HG02943 (cell line): ENCODE measurements around the gene GFRA3.
"Not testable (repeated sequence)": the region's sequence is repeated elsewhere in the genome, so short reads cannot be mapped to it uniquely, and the experiment has no call there.

Experiments
- ATAC-seq: cut with Tn5 transposase; IDR thresholded peaks from one replicate; pipeline ENCODE4 v1.9.1; 2021; ENCODE audit warnings: mild to moderate bottlenecking, low read depth, moderate library complexity; ENCODE audit not compliant: unreplicated experiment

Gene GFRA3

DNA sequence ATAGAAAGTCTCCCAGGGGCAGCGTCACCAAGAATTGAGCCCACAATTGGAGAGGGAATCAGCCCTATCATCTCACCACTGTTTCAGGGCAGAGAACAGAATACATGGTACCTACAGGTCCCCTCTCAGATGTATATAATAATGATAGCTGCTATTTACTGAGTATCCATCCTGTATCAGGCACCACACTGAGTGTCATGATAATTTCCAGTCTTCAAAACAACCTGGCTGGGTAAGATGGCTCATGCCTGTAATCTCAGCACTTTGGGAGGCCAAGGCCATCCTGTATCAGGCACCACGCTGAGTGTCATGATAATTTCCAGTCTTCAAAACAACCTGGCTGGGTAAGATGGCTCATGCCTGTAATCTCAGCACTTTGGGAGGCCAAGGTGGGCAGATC, 26.6 kb downstream of the GFRA3 start:
- ATAC-seq, result not testable (repeated sequence)

DNA sequence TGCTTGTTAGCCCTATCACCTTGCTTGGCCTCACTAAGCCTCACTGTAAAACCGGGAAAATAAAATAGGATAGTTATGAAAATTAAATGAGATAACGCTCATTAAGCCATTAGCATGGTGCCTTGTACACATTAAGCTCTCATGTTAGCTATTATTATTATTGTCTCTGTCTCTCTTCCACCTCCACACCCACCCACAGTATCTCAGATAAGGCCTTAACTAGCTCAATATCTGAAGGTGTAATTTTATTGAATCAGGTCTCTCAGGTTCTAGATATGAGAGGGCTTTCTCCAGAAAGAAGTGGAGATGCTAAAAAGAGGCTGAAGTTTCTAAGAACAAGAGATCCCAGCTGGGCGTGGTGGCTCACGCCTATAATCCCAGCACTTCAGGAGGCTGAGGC, 27.6 kb downstream of the GFRA3 start:
- ATAC-seq, result no peak

DNA sequence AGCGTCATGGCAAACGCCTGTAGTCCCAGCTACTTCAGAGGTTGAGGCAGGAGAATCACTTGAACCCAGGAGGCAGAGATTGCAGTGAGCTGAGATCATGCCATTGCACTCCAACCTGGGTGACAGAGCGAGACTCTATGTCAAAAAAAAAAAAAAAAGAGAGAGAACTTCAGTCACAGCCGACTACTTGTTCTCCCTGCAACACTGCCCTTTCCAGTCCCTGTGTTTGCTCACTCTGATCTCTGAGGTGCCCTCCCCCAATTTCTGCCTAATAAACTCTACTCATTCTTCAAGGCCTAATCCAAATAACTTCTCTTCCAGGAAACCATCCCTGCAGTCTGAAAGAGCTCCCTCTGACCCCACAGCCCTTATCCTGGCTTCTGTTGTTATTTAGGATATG, 28.1 kb downstream of the GFRA3 start:
- no peak for ATAC-seq

DNA sequence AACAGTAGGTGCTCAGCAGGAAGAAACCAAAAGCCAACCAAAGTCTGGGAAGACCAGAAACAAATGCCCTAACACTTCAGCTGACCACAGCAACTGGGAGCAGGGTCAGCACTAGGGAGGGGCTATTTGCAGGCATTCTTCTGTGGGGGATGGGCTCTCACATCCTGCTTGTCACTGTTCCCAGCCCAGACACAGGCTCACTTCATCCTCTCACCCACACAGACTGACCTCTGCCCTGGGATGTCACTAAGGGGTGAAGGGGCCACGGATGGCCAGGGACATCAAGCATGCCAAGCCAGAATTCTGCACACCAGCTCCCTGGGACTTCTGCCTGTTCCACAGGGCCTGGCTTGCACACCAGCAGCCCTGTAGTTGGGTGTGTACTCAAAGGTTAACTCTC, 28.7 kb downstream of the GFRA3 start:
- no peak for ATAC-seq

DNA sequence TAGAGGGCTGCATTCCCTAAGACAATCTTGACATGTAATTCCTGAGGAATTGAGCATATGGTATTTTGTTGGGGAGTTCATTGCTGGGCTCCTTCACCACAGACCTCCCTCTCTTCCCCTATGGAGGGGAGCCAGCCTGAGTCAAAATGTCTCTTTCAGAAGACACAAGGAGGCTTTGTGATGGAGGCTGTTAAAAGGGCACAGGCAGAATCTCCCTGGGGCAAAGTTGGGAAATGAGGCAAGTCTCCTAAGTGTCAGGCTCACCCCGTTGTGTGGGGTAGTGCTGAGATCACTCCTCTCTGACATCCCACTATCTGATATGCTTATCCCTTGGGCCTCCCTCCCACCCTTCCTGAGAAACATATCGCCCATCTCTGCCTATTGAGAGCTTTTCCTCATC, 30.6 kb downstream of the GFRA3 start:
- no peak for ATAC-seq

DNA sequence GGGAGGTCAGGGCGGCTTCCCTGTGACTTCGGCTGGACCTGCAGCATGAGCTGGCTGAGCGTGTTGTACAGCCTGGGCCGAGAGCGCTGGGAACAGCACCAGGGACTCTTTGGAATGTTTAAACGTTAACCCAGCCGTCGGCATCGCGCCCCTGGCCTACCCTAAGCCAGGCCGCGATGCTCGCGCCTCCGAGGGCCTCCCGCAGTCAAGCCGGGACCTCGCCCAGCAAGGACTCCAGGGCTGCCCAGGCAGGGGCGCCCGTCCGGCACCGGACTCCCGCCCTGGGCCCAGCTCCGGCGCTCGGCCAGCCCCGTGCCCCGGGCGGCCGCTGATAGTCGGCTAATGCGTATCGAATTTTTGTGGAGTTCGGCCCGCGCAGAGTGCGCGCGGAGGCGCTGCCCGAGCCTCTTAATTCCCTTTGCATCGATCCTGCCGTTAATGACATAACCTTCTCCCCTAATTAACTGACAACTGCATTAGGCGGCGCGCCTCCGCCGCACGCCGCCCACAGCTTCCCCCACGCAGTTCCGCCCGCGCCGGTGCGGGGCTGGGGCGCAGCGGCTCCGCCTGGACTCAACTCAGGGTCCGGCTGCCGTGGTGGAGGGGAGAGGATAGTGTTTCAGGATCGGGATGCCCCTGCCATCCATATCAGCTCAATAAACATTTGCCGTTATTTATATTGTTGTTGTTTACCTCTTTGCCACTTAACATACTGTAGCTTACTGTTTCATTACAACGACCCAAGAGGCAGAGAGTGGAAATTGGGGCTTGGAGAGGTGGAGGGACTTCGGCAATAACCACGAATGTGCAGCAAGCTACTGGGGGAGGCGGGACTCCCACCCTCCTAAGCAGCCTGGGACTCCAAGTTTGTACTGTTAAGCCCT, 32.5 kb downstream of the GFRA3 start:
- no peak for ATAC-seq

DNA sequence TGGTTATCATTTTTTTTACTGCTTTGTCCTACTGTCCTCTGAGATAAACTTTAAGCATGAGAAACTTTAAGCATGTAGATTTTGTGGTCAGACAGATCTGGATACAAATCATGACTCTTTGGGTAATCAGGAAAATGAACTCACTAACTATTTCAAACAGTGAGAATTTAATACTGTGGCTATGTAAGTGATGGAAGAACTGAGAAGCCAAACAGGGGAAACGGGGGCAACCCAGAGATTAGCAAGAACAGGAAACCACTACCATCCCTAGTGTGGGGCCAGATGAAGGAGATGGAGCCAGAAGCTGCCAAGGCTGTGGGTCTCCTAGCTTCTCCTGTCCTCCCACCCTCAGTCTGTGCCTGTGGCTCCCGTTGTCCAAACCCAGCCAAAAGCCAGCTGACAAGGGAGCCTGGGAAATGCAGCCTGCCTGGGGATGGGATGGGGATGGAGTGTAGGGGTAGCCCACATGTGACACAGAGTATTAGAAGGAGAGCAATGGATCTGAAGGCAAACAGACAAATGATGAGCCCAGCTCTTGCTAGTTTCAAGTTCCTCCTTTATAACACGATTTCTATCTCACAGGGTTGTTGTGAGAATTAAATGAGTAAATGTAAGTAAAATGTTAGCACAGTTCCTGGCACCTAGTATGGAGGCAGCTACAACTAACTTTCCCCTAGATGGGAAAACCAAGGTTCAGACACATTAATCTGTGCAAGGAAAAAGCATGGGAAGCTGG, 33.6 kb downstream of the GFRA3 start:
- ATAC-seq, result no peak

DNA sequence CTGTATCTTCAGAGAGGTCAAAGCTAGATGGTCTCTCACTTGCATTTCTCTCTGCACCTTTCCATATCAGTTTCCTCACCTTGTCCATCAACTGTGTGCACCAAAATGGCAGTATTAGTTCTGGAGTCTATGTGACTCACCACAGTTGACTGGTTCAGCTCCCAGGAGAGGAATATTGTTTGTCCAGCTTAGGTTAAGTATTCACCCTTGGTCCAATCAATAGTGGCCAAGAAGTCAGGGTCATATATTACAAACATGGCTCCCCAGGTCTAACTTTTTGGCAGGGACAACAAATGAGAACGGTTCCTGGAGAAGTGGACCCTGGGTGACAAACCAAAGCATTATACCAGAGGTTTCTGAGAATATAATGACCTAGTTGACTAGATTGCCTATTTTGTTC, 36.4 kb downstream of the GFRA3 start:
- ATAC-seq, result no peak

DNA sequence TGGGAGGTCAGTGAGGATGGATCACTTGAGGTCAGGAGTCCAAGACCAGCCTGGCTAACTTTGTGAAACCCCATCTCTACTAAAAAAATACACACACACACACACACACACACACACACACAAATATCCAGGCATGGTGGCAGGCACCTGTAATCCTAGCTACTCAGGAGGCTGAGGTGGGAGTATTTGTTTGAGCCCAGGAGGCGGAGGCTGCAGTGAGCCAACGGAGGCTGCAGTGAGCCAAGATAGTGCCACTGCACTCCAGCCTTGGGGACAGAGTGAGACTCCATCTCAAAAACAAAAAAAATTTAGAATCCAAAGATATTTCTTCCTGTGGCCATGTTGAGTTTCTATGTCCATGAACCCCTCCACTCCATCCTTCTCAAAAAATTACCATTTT, 39.8 kb downstream of the GFRA3 start:
- ATAC-seq, result no peak

DNA sequence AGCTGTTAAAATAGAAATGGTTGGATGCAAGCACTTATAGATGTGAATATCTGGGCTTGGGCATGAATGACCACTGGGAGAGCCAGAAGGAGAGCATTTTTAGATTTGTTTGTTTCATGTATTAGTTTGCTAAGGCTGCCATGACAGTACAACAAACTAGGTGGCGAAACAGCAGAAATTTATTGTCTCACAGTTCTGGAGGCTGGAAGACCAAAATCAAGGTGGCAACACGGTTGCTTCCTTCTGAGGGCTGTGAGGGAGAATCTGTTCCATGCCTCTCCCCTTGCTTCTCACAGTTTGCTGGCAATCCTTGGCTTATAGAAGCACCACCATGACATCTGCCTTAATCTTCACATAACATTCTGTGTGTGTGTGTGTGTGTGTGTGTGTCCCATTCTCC, 41.1 kb downstream of the GFRA3 start:
- no peak for ATAC-seq

DNA sequence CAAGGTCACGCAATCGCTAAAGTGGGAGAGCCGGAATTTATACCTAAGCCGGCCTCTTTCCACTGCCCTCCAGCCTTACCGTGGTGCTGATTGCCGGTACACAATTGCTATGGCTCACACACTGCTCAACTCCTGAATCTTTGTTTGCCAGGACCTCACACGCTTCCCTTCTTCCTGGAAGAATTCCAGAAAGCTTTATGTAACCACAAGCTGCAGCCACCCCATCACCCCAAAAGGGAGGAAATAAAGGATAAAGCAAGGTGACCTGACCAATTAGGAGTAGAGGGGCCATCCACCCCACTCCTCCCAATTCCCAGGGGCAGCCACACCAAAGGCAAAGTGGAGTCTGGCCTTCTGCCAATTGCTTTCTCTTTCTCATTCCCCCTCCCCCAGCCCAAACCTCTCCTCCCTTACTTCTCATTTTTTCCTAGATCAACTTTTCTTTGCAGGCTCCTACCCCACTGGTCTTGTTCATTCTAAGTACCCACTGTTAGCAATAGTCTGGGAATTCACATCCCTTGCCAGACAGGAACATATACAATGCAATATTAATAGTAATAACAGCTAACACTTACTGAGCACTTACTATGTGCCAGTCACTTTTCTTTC, 43.3 kb downstream of the GFRA3 start:
- no peak for ATAC-seq

DNA sequence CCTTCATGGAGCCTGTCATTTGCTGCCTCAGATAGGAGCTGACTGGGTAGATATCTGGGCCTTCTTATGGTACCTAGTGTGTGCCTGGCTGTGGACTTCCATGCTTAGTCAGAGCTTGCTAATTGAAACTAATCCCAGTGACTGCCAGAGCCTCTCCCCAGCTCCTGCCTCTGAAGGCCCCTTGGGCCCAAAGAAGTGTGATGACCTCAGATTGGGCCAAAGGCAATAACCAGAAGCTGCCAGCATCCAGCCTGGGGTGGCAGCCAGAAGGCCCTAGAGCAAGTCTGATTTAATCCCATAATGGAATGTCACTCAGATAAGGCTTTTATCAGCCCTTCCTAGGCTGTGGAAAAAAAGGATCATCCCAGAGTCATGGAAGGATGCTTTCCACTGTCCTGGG, 44.2 kb downstream of the GFRA3 start:
- no peak for ATAC-seq

DNA sequence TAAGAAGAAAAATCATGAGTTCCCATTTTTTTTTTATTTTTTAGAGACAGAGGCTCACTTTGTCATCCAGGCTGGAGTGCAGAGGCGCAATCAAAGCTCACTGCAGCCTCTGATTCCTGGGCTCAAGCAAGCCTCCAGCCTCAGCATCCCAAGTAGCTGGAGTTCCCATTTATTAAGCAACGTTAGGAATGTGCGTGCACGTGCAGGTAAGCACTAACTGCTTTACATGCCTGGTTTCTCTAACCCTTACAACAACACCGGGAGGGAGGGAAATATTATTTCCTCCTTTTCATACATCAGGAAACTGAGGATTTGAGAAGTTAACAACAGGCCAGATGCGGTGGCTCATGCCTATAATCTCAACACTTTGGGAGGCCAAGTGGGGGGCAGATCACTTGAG, 45.0 kb downstream of the GFRA3 start:
- ATAC-seq, result no peak

DNA sequence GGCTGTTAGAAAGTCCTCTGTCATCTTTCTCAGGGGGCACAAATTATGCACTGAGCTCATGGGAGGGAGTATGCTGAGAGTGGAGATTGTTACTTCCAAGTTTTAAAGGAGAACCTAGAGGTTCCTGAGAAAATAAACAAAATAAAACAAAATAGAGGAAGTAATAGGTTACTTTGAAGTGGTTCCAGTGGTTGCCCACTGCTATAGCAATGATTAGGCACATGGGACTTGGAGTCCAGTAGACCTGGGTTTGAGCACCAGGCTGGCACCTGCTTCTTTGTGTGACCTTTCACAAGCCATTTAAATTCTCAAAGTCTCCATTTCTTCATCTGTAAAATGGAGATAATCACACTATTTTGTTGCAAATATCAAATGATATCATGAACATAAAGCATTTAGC, 47.5 kb downstream of the GFRA3 start:
- no peak for ATAC-seq

DNA sequence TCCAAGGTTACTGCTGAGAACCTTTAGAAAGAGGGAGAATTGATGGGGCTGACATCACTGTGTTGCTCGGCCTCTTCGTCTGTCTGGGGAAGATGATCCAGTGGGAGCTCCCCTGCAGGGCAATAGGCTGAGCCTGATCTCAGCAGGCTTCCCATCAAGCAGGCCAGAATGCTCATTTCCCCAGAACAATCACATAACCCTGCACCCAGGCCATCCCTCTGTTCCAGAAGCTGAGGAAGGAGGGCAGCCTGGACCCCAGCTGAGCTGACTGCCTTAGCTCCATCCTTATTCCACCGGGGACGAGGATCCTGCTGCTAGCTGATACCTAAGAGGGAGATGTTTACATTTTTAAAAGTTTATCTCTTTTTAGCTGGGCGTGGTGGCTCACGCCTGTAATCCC, 49.7 kb downstream of the GFRA3 start:
- no peak for ATAC-seq

DNA sequence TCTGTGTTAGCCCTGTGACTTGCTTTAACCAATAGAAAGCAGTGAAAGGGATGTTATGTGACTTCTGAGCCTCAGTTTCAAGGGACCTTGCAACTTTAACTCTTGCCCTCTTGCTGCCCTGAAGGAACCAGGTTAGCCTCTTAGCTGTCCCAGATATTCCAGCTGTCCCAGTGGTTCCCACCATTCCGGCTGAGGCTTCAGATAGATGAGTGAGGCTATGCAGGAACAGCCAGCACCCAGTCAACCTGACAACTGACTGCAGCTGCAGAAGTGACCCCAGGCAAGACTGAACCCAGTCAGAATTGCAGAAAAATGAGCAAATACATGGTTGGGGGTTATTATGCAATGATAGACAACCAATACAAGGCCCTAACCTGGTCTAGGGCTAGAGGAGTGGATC, 50.9 kb downstream of the GFRA3 start:
- no peak for ATAC-seq

DNA sequence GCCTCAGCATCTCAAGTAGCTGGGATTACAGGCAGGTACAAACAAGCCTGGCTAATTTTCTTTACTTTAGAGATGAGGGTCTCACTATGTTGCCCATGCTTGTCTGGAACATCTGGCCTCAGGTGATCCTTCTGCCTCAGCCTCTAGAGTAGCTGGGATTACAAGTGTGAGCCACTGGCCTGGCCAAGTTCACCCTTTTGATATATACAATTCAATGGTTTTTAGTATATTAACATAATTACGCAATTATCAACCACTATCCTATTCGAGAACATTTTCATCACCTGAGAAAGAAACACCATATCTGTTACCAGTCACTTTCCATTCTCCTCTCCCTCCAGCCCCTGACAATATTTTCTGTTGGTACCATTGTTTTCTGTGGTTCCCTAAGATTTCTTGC, 57.6 kb downstream of the GFRA3 start:
- no peak for ATAC-seq

DNA sequence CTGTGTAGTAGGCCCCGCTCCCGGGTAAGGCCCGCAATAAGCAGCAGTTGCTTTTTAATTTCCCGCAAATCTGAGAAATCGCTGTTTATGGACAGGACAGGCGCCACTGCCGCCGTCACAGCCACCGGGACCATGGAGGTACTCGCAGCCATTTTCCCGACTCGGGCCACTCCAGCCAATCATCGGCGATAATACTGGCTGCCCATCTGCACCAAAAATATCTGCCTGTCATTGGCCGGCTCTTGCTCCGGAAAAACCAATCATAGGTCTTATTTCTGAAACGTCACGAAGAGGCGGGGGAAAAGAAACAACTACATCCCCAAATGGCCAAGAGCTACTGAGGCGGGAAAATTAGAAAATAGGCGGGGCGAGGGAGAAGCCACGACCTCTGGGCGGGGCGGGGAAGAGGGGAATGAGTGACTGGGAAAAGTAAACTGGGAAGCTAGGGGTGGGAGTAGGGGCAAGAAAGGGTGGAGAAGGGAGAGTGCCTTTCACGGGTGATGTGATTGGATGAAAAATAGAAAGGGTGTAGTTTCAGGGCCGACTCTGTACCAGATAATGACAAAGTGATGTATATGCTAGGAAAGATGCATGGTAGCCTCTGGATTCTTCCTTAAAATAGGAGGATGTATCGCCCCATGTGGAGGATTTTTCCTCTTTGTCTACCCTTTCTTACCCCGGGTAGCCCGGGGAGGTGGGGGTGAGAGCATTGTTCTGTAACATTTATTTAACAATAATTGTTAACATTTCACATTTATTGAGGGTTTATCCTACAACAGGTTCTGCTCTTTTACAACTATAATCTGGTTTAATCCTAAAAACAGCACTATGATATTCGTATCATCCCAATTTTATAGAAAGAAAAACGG, 61.0 kb downstream of the GFRA3 start, which contains the start of gene CDC23:
Gene CDC23 (minus strand): TSS at position 163 of the 869 bp plus-strand sequence. CDS start 11 bp downstream, at position 152.
- ATAC-seq, result peak; percentile 97

DNA sequence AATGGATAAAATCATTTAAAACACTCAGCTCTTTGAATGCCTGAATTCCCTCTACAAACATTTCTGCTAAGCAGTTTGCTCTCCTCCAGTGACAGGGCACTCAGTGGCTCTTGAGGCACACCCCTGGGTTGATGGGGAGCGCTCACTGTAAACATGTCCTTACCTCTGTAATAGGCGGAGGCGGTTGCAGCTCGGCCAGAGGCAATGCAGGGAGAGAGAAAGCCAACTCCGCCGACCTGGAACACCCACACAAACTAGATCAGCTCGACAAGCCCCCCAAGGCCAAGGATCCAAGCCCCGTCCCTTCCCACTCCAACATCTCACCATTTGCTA, 61.6 kb downstream of the GFRA3 start:
- ATAC-seq, result no peak

DNA sequence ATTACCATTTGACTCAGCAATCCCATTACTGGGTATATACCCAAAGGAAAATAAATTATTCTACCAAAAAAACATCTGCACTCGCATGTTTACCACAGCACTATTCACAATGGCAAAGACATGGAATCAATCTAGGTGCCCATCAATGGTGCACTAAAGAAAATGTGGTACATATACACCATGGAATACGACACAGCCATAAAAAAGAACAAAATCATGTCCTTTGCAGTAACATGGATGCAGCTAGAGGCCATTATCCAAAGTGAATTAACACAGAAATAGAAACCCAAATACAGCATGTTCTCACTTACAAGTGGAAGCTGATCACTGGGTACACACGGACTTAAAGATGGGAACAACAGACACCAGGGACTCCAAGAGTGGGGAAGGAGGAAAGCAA, 63.4 kb downstream of the GFRA3 start:
- no peak for ATAC-seq
